Measurements from ENCODE around the gene MYO9B. TPM values are rescaled to one million over a fixed set of nuclear protein-coding genes. Genes with fewer than 3 reads are reported as not detected.

MYO9B gene
- total RNA-seq, 1 experiment from 2014 or later, result 74.6 TPM

- ATAC-seq (no peak), DNase-seq (ENCODE audit: low read depth, low spot score) (no peak)
- TF ChIP-seq MAX (IDR thresholded peaks at IDR 0.05) (no peak), ELF1 (IDR thresholded peaks at IDR 0.05; ENCODE audit: borderline replicate concordance, low read depth) (no peak), YY1 (IDR thresholded peaks at IDR 0.05; ENCODE audit: extremely low read depth, insufficient replicate concordance, low read depth, low read length) (no peak), ZNF274 (IDR thresholded peaks at IDR 0.05; ENCODE audit: low read depth, low read length) (no peak)
- H3K27me3 ChIP-seq (ENCODE audit: insufficient read depth, low read length), result no peaks in the 10 kb centered on the region
- RAD21 ChIA-PET (ENCODE audit: low non-redundant PET in 1 of 2, low total read pairs in 2 of 2, uncharacterized antibody in 2 of 2, unreplicated experiment in 2 of 2), result no interaction called here
- no peaks in the 10 kb centered on the region for H3K9me3 ChIP-seq (ENCODE audit: control insufficient read depth in 1 of 2, insufficient read depth in 1 of 2, low read depth in 1 of 2, low read length in 2 of 2)
- peaks cover 11 to 31% of the 10 kb centered on the region in 2 experiments for H3K4me1 ChIP-seq (ENCODE audit: control insufficient read depth in 1 of 2, insufficient read depth in 2 of 2, low read length in 2 of 2)
- H3K79me2 ChIP-seq (ENCODE audit: insufficient read depth, low read length), result no peaks in the 10 kb centered on the region
- no peak within 1 kb of the TSS for H3K4me3 ChIP-seq (replicated peaks in 1 of 2; ENCODE audit: low read depth in 1 of 2, low read length in 2 of 2)
- intact Hi-C loops (cut with micrococcal nuclease), result no loop called here
- no peak within 1 kb of the TSS for H3K27ac ChIP-seq (ENCODE audit: low read depth, low read length)
- no peaks in the 10 kb centered on the region for H4K20me1 ChIP-seq (ENCODE audit: insufficient read depth)
- CTCF ChIA-PET, result no interaction called here
- no peak within 1 kb of the TSS for H3K4me2 ChIP-seq (ENCODE audit: low read length)
- POLR2A ChIA-PET, result no interaction called here
- no peak within 1 kb of the TSS for H3K9ac ChIP-seq (ENCODE audit: low read length)
- no TSS peak for BruUV-seq (replicated peaks)
- no peaks in the 10 kb centered on the region for H3K36me3 ChIP-seq (ENCODE audit: control insufficient read depth in 1 of 2, insufficient read depth in 2 of 2, low read length in 2 of 2)
- no peak within 1 kb of the TSS for H2AFZ ChIP-seq (ENCODE audit: low read depth, low read length, poor library complexity, severe bottlenecking)
- H3K9me2 ChIP-seq (ENCODE audit: insufficient read depth), result no peaks in the 10 kb centered on the region
Measured at GRCh38 chr19:17026706-17027534, 48.7 kb upstream of the MYO9B start, which contains the start of gene CPAMD8. TSS of gene CPAMD8 (minus strand) at chr19:17026810. CDS start at chr19:17026642, 168 bp downstream.

- intact Hi-C loops (cut with micrococcal nuclease), result no loop called here
- H3K4me2 ChIP-seq (ENCODE audit: low read length), result no peak overlapping the region
- CTCF ChIA-PET, result no interaction called here
- no peak for TF ChIP-seq ATF3 (IDR thresholded peaks at IDR 0.05)
- no peak for TF ChIP-seq EZH2phosphoT487 (IDR thresholded peaks at IDR 0.05; ENCODE audit: borderline replicate concordance)
- no peak for TF ChIP-seq EZH2 (IDR thresholded peaks at IDR 0.05)
- TF ChIP-seq SIN3A (IDR thresholded peaks at IDR 0.05; ENCODE audit: low read depth), result no peak
- no peak for TF ChIP-seq RAD21 (IDR thresholded peaks at IDR 0.05; ENCODE audit: low read depth)
- no peak for TF ChIP-seq CTCF (IDR thresholded peaks at IDR 0.05 in 2 of 3, conservative IDR thresholded peaks at IDR 0.05 in 1 of 3; ENCODE audit: borderline replicate concordance in 1 of 3, insufficient read depth in 1 of 3, low read depth in 2 of 3, low read length in 2 of 3)
- TF ChIP-seq CBX3 (IDR thresholded peaks at IDR 0.05; ENCODE audit: low read depth), result no peak
- TF ChIP-seq JUND (IDR thresholded peaks at IDR 0.05), result no peak
- TF ChIP-seq YY1 (IDR thresholded peaks at IDR 0.05; ENCODE audit: extremely low read depth, insufficient replicate concordance, low read depth, low read length), result no peak
- TF ChIP-seq EGR1 (IDR thresholded peaks at IDR 0.05; ENCODE audit: low read depth), result no peak
- no peak for TF ChIP-seq ELF1 (IDR thresholded peaks at IDR 0.05; ENCODE audit: borderline replicate concordance, low read depth)
- TF ChIP-seq SRF (IDR thresholded peaks at IDR 0.05; ENCODE audit: low read depth), result no peak
- TF ChIP-seq TCF7L2 (IDR thresholded peaks at IDR 0.05; ENCODE audit: borderline replicate concordance, extremely low read depth, insufficient read depth, insufficient read length), result no peak
Measured at GRCh38 chr19:17027535-17027975, 48.0 kb upstream of the MYO9B start.

More at GRCh38 chr19:17027535-17027975, 48.0 kb upstream of the MYO9B start:
- H3K79me2 ChIP-seq (ENCODE audit: insufficient read depth, low read length), result no peaks in the 10 kb centered on the region
- no peak overlapping the region for H3K27ac ChIP-seq (ENCODE audit: low read depth, low read length)
- H3K27me3 ChIP-seq (ENCODE audit: insufficient read depth, low read length), result no peaks in the 10 kb centered on the region
- H3K4me1 ChIP-seq (ENCODE audit: control insufficient read depth in 1 of 2, insufficient read depth in 2 of 2, low read length in 2 of 2), result peaks cover 11 to 24% of the 10 kb centered on the region in 2 experiments
- RAD21 ChIA-PET (ENCODE audit: low non-redundant PET in 1 of 2, low total read pairs in 2 of 2, uncharacterized antibody in 2 of 2, unreplicated experiment in 2 of 2), result no interaction called here
- no peaks in the 10 kb centered on the region for H3K36me3 ChIP-seq (ENCODE audit: control insufficient read depth in 1 of 2, insufficient read depth in 2 of 2, low read length in 2 of 2)
- H3K9me2 ChIP-seq (ENCODE audit: insufficient read depth), result no peaks in the 10 kb centered on the region
- no peak for ATAC-seq
- no peak overlapping the region for H3K9ac ChIP-seq (ENCODE audit: low read length)
- H3K4me3 ChIP-seq (replicated peaks in 1 of 2; ENCODE audit: low read depth in 1 of 2, low read length in 2 of 2), result no peak overlapping the region
- DNase-seq (ENCODE audit: low read depth, low spot score), result no peak
- no peak overlapping the region for H2AFZ ChIP-seq (ENCODE audit: low read depth, low read length, poor library complexity, severe bottlenecking)
- POLR2A ChIA-PET, result no interaction called here
- H4K20me1 ChIP-seq (ENCODE audit: insufficient read depth), result no peaks in the 10 kb centered on the region
- no peaks in the 10 kb centered on the region for H3K9me3 ChIP-seq (ENCODE audit: control insufficient read depth in 1 of 2, insufficient read depth in 1 of 2, low read depth in 1 of 2, low read length in 2 of 2)
- BruUV-seq (replicated peaks), result no TSS peak

Measured in HCT116 (cell line).